H9 (cell line): ENCODE results near the gene MMD. TPM values are rescaled to one million over a fixed set of nuclear protein-coding genes. Genes with fewer than 3 reads are reported as not detected.

ENCODE experiments used
- DNase-seq: peaks from one replicate; pipeline ENCODE4 v3.0.0-alpha.2; 2017
- H2AFZ ChIP-seq: one replicate; pipeline ENCODE4 v1.6.1; 2013; ENCODE audit warnings: mild to moderate bottlenecking, low read length, control low read depth, moderate library complexity
- H2AK5ac ChIP-seq: 2 replicates; pipeline ENCODE4 v1.6.1; 2013; ENCODE audit warnings: low read length, control low read depth, mixed read lengths; ENCODE audit not compliant: insufficient read length
- H2BK120ac ChIP-seq: one replicate; pipeline ENCODE4 v1.6.1; 2013; ENCODE audit warnings: low read depth, mild to moderate bottlenecking, low read length, control low read depth, inconsistent platforms; ENCODE audit not compliant: poor library complexity, severe bottlenecking
- H2BK12ac ChIP-seq: 2 replicates; pipeline ENCODE4 v1.6.1; 2013; ENCODE audit warnings: low read length, control low read depth, mixed read lengths, low read depth; ENCODE audit not compliant: insufficient read length
- H2BK15ac ChIP-seq: 2 replicates; pipeline ENCODE4 v1.6.1; 2013; ENCODE audit warnings: low read depth, low read length, control low read depth
- H2BK20ac ChIP-seq: one replicate; pipeline ENCODE4 v1.6.1; 2013; ENCODE audit warnings: low read depth, mild to moderate bottlenecking, low read length, control low read depth, inconsistent platforms; ENCODE audit not compliant: poor library complexity, severe bottlenecking
- H2BK5ac ChIP-seq: 2 replicates; pipeline ENCODE4 v1.6.1; 2013; ENCODE audit warnings: low read length, control low read depth, mixed read lengths; ENCODE audit not compliant: insufficient read length
- H3K14ac ChIP-seq: 2 replicates; pipeline ENCODE4 v1.6.1; 2013; ENCODE audit warnings: low read length, control low read depth; ENCODE audit not compliant: insufficient read depth
- H3K18ac ChIP-seq: 2 replicates; pipeline ENCODE4 v1.6.1; 2013; ENCODE audit warnings: low read depth, mild to moderate bottlenecking, mixed read lengths, low read length, control low read depth; ENCODE audit not compliant: insufficient read length
- H3K23ac ChIP-seq: 2 replicates; pipeline ENCODE4 v1.6.1; 2013; ENCODE audit warnings: low read length, control low read depth, mixed read lengths, low read depth; ENCODE audit not compliant: insufficient read length
- H3K23me2 ChIP-seq: 2 replicates; pipeline ENCODE4 v1.6.1; 2013; ENCODE audit warnings: low read depth, mild to moderate bottlenecking, mixed read lengths, low read length, control low read depth; ENCODE audit not compliant: insufficient read length, poor library complexity, severe bottlenecking
- H3K27ac ChIP-seq: 2 replicates; pipeline ENCODE4 v1.5.1; 2013; ENCODE audit warnings: low read length, control low read depth, mixed read lengths, low read depth; ENCODE audit not compliant: insufficient read length
- H3K27me3 ChIP-seq: 2 replicates; pipeline ENCODE4 v1.6.1; 2013; ENCODE audit warnings: low read length, control low read depth, inconsistent platforms; ENCODE audit not compliant: insufficient read depth
- H3K4ac ChIP-seq: 2 replicates; pipeline ENCODE4 v1.6.1; 2013; ENCODE audit warnings: low read depth, mild to moderate bottlenecking, control low read depth, inconsistent platforms, low read length, moderate library complexity
- H3K4me1 ChIP-seq: 2 replicates; pipeline ENCODE4 v1.6.1; 2013; ENCODE audit warnings: low read length, control low read depth, inconsistent platforms; ENCODE audit not compliant: insufficient read depth
- H3K4me2 ChIP-seq: 2 replicates; pipeline ENCODE4 v1.6.1; 2013; ENCODE audit warnings: low read length, control low read depth, mixed read lengths; ENCODE audit not compliant: insufficient read length, insufficient read depth
- H3K56ac ChIP-seq: 2 replicates; pipeline ENCODE4 v1.6.1; 2013; ENCODE audit warnings: low read depth, mild to moderate bottlenecking, mixed read lengths, low read length, control low read depth; ENCODE audit not compliant: insufficient read length
- H3K79me1 ChIP-seq: 2 replicates; pipeline ENCODE4 v1.6.1; 2013; ENCODE audit warnings: low read depth, mild to moderate bottlenecking, moderate library complexity, low read length, control low read depth, inconsistent platforms; ENCODE audit not compliant: insufficient read depth, poor library complexity, severe bottlenecking
- H3K79me2 ChIP-seq: 2 replicates; pipeline ENCODE4 v1.6.1; 2013; ENCODE audit warnings: low read length, control low read depth, inconsistent platforms; ENCODE audit not compliant: insufficient read depth
- H3K9ac ChIP-seq: 2 replicates; pipeline ENCODE4 v1.6.1; 2013; ENCODE audit warnings: low read length, control low read depth, mixed read lengths; ENCODE audit not compliant: insufficient read length; ENCODE audit errors: extremely low read depth
- H3K9me3 ChIP-seq: one replicate; pipeline ENCODE4 v1.6.1; 2013; ENCODE audit warnings: low read depth, low read length, inconsistent platforms; ENCODE audit not compliant: control insufficient read depth
- H3T11ph ChIP-seq: one replicate; pipeline ENCODE4 v1.6.1; 2013; ENCODE audit warnings: mild to moderate bottlenecking, low read length, control low read depth, inconsistent platforms
- H4K20me1 ChIP-seq: one replicate; pipeline ENCODE4 v1.6.1; 2013; ENCODE audit not compliant: control insufficient read depth, insufficient read length, insufficient read depth
- H4K5ac ChIP-seq: 2 replicates; pipeline ENCODE4 v1.6.1; 2013; ENCODE audit warnings: low read depth, mild to moderate bottlenecking, mixed read lengths, low read length, control low read depth; ENCODE audit not compliant: insufficient read length
- H4K8ac ChIP-seq: replicated peaks from 2 replicates; pipeline ENCODE4 v1.6.1; 2013; ENCODE audit warnings: low read length, control low read depth, mixed read lengths, low read depth; ENCODE audit not compliant: insufficient read length
- H4K91ac ChIP-seq: 2 replicates; pipeline ENCODE4 v1.6.1; 2013; ENCODE audit warnings: low read depth, mild to moderate bottlenecking, moderate library complexity, mixed read lengths, low read length, control low read depth; ENCODE audit not compliant: insufficient read length
- H3K27ac Mint-ChIP-seq, 3 experiments: 2 replicates in 2 of 3; 3 replicates in 1 of 3; pipeline ENCODE4 v1.8.0; 2020 to 2021; ENCODE audit warnings: mixed read lengths in 3 of 3, mild to moderate bottlenecking in 1 of 3, moderate library complexity in 1 of 3
- H3K27me3 Mint-ChIP-seq: 2 replicates; pipeline ENCODE4 v1.8.0; 2021; ENCODE audit warnings: low read depth, mild to moderate bottlenecking, moderate library complexity, mixed read lengths
- H3K36me3 Mint-ChIP-seq, 3 experiments: 2 replicates in 2 of 3; 3 replicates in 1 of 3; pipeline ENCODE4 v1.8.0; 2020 to 2021; ENCODE audit warnings: low read depth in 3 of 3, mixed read lengths in 3 of 3; ENCODE audit not compliant: insufficient read depth in 1 of 3
- H3K4me1 Mint-ChIP-seq, 2 experiments: 2 replicates each; pipeline ENCODE4 v1.8.0; 2020; ENCODE audit warnings: mixed read lengths in 2 of 2
- H3K4me3 Mint-ChIP-seq, 2 experiments: 2 replicates in 1 of 2; 3 replicates in 1 of 2; pipeline ENCODE4 v1.8.0; 2020 to 2021; ENCODE audit warnings: mild to moderate bottlenecking in 2 of 2, mixed read lengths in 2 of 2, moderate library complexity in 1 of 2
- H3K9me3 Mint-ChIP-seq, 2 experiments: 2 replicates in 1 of 2; 3 replicates in 1 of 2; pipeline ENCODE4 v1.8.0; 2020; ENCODE audit warnings: mild to moderate bottlenecking in 2 of 2, mixed read lengths in 2 of 2, moderate library complexity in 1 of 2
- WGBS: extraction: QIAGEN DNeasy Blood & Tissue Kit; methylation state at CpG from one replicate; pipeline ENCODE4 v1.1.7; 2013; ENCODE audit warnings: missing lambda C conversion rate, low lambda C conversion rate, mixed read lengths; ENCODE audit not compliant: insufficient read length; ENCODE audit errors: extremely low coverage; 5-methylcytosine and 5-hydroxymethylcytosine counted together
- total RNA-seq: library from RNA; stranded (reverse); gene quantifications from 2 replicates; pipeline ENCODE4 v1.2.1, GENCODE V29; 2021
- TF ChIP-seq, protein P1 (sequence below): fragments of 200-600 bp; sonication (generic); conservative IDR thresholded peaks from 3 replicates; pipeline ENCODE4 v1.8.0; 2021; ENCODE audit warnings: antibody characterized with exemption, mild to moderate bottlenecking

The MMD gene
- total RNA-seq, 1 experiment from 2014 or later, result 24.0 TPM

DNA sequence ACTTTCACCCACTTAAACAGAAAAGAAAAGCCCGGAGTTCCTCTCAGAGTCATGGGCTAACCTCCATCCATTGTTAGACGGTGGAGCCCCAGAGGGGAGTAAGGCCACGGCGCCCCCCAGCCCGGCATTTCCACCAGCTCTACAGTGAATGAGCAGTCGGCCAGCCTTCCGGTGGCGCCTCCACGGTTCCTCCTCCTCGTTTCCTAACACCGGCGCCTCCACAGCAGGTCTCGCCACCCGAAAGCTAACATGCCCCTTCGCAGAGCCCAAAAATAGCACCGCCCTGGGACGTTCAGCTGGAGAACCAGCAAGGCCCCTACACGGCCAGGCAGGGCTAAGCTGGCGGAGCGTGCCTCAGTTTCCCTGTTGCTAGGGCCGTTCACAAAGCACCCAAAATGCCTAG is 858 bp downstream of the MMD start:
- Histone ChIP-seq H4K20me1 (no peaks in the 10 kb centered on the region), H2AK5ac (no peak overlapping the region), H3K79me1 (peaks cover 12% of the 10 kb centered on the region), H3K4ac (no peak overlapping the region; the same call in 1 of the 2 replicates), H2BK20ac (no peak overlapping the region), H3K79me2 (peaks cover 16% of the 10 kb centered on the region; the same call in 1 of the 2 replicates), H3K18ac (peak overlapping the region; percentile 72), H3T11ph (no peak overlapping the region), H3K14ac (peak overlapping the region; percentile 74), H3K9me3 (no peaks in the 10 kb centered on the region), H2AFZ (no peak overlapping the region), H3K4me2 (peak overlapping the region; percentile 61), H3K23me2 (peaks cover 3% of the 10 kb centered on the region), H2BK5ac (no peak overlapping the region), H3K9ac (peak overlapping the region; percentile 79), H4K5ac (no peak overlapping the region), H3K4me1 (no peaks in the 10 kb centered on the region; the same call in 1 of the 2 replicates), H2BK15ac (no peak overlapping the region), H3K56ac (no peak overlapping the region), H2BK120ac (no peak overlapping the region), H4K8ac (no peak overlapping the region), H3K27me3 (no peaks in the 10 kb centered on the region), H3K27ac (no peak overlapping the region), H2BK12ac (no peak overlapping the region), H3K23ac (no peak overlapping the region), H4K91ac (no peak overlapping the region)
- Mint-ChIP-seq H3K27ac (peak overlapping the region in 1 of 3 experiments; percentile 89; a peak in 3 of 7 replicates), H3K4me3 (peak overlapping the region; percentile 89 to 93), H3K4me1 (peaks cover 27 to 30% of the 10 kb centered on the region in 2 experiments), H3K27me3 (peaks cover 13% of the 10 kb centered on the region), H3K9me3 (peaks cover 0 to 4% of the 10 kb centered on the region in 2 experiments; a peak in 1 of 5 replicates), H3K36me3 (peaks cover 12 to 31% (median 31%) of the 10 kb centered on the region in 3 experiments)
- DNase-seq, result no peak
- TF ChIP-seq, protein P1, sequence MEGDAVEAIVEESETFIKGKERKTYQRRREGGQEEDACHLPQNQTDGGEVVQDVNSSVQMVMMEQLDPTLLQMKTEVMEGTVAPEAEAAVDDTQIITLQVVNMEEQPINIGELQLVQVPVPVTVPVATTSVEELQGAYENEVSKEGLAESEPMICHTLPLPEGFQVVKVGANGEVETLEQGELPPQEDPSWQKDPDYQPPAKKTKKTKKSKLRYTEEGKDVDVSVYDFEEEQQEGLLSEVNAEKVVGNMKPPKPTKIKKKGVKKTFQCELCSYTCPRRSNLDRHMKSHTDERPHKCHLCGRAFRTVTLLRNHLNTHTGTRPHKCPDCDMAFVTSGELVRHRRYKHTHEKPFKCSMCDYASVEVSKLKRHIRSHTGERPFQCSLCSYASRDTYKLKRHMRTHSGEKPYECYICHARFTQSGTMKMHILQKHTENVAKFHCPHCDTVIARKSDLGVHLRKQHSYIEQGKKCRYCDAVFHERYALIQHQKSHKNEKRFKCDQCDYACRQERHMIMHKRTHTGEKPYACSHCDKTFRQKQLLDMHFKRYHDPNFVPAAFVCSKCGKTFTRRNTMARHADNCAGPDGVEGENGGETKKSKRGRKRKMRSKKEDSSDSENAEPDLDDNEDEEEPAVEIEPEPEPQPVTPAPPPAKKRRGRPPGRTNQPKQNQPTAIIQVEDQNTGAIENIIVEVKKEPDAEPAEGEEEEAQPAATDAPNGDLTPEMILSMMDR, result no peak
- WGBS, result no CpG with 5 or more reads among the region's 21 CpGs
